ENCODE data around the gene RASGRF2. TPM values are rescaled to one million over a fixed set of nuclear protein-coding genes. Genes with fewer than 3 reads are reported as not detected.

Gene RASGRF2
- total RNA-seq, 5 donors from 2014 or later (not counting 1 experiment from before 2014, with no cell fraction given), result 25.2 to 53.0 (median 27.0) TPM

GRCh38 chr5:80990971-80991370, 30.8 kb downstream of the RASGRF2 start:
- H3K4me3 Mint-ChIP-seq, result no peak overlapping the region
- peaks cover 4% of the 10 kb centered on the region for H3K36me3 Mint-ChIP-seq
- WGBS (ENCODE audit: insufficient coverage), result no CpG with 5 or more reads among the region's 1 CpG
- ATAC-seq (replicated peaks in 1 of 4) (no peak), DNase-seq (no peak)
- H3K4me1 Mint-ChIP-seq, result peaks cover 83 to 86% (median 84%) of the 10 kb centered on the region in 3 donors
- H3K36me3 ChIP-seq (ENCODE audit: control insufficient read depth in 2 of 2, extremely low read depth in 1 of 2, insufficient read depth in 1 of 2, low read length in 1 of 2), result peaks cover 0 to 2% of the 10 kb centered on the region in 2 donors
- H3K27ac Mint-ChIP-seq, result no peak overlapping the region
- H3K4me3 ChIP-seq (ENCODE audit: control insufficient read depth in 1 of 2, extremely low read depth in 1 of 2, low read length in 1 of 2), result no peak overlapping the region
- H3K9me3 Mint-ChIP-seq, result no peaks in the 10 kb centered on the region
- no peaks in the 10 kb centered on the region for H3K27me3 Mint-ChIP-seq
- ChIA-PET POLR2A (no interaction called here), CTCF (no interaction called here)
- no peak overlapping the region for H3K27ac ChIP-seq (ENCODE audit: low read length)
- peaks cover 23 to 31% of the 10 kb centered on the region in 2 experiments for H3K4me1 ChIP-seq (ENCODE audit: control insufficient read depth in 1 of 2, extremely low read depth in 1 of 2, insufficient read depth in 2 of 2, low read length in 2 of 2)
- H3K9me3 ChIP-seq, result no peaks in the 10 kb centered on the region
- H3K27me3 ChIP-seq (replicated peaks in 1 of 2; ENCODE audit: control insufficient read depth in 2 of 2, extremely low read depth in 1 of 2, insufficient read depth in 2 of 2, low read length in 1 of 2), result no peaks in the 10 kb centered on the region

GRCh38 chr5:80995908-80996307, 35.7 kb downstream of the RASGRF2 start:
- Mint-ChIP-seq H3K27me3 (no peaks in the 10 kb centered on the region), H3K27ac (peak overlapping the region; percentile 72 to 81), H3K9me3 (no peaks in the 10 kb centered on the region), H3K4me1 (peaks cover 82 to 90% (median 82%) of the 10 kb centered on the region in 3 donors), H3K36me3 (peaks cover 4% of the 10 kb centered on the region), H3K4me3 (peak overlapping the region in 1 of 3 donors; percentile 17)
- H3K4me3 ChIP-seq (ENCODE audit: control insufficient read depth in 1 of 2, extremely low read depth in 1 of 2, low read length in 1 of 2), result no peak overlapping the region
- ChIA-PET CTCF (interaction anchor here in 1 of 2 donors (0.7 kb wide), 1 partner anchor 206 kb away, joined by 3 read pairs; no protein-coding TSS in a partner anchor), POLR2A (interaction anchor here in 1 of 2 donors (0.6 to 0.7 kb wide), 2 partner anchors 135 to 1360 kb away, joined by 3 to 6 read pairs; no protein-coding TSS in a partner anchor)
- peaks cover 29 to 41% of the 10 kb centered on the region in 2 experiments for H3K4me1 ChIP-seq (ENCODE audit: control insufficient read depth in 1 of 2, extremely low read depth in 1 of 2, insufficient read depth in 2 of 2, low read length in 2 of 2)
- no CpG with 5 or more reads among the region's 2 CpGs for WGBS (ENCODE audit: insufficient coverage)
- no peaks in the 10 kb centered on the region for H3K27me3 ChIP-seq (replicated peaks in 1 of 2; ENCODE audit: control insufficient read depth in 2 of 2, extremely low read depth in 1 of 2, insufficient read depth in 2 of 2, low read length in 1 of 2)
- no peaks in the 10 kb centered on the region for H3K9me3 ChIP-seq
- no peak for ATAC-seq (replicated peaks in 1 of 4)
- DNase-seq, result no peak
- H3K36me3 ChIP-seq (ENCODE audit: control insufficient read depth in 2 of 2, extremely low read depth in 1 of 2, insufficient read depth in 1 of 2, low read length in 1 of 2), result no peaks in the 10 kb centered on the region
- H3K27ac ChIP-seq (ENCODE audit: low read length), result no peak overlapping the region

- Mint-ChIP-seq H3K27ac (peak overlapping the region; percentile 93), H3K27me3 (no peaks in the 10 kb centered on the region), H3K4me1 (peaks cover 77 to 88% (median 79%) of the 10 kb centered on the region in 3 donors), H3K4me3 (peak overlapping the region; percentile 64 to 83 (median 69)), H3K9me3 (no peaks in the 10 kb centered on the region), H3K36me3 (no peaks in the 10 kb centered on the region)
- CTCF ChIA-PET, result no interaction called here
- Histone ChIP-seq H3K27me3 (replicated peaks in 1 of 2; ENCODE audit: control insufficient read depth in 2 of 2, extremely low read depth in 1 of 2, insufficient read depth in 2 of 2, low read length in 1 of 2) (no peaks in the 10 kb centered on the region), H3K4me1 (ENCODE audit: control insufficient read depth in 1 of 2, extremely low read depth in 1 of 2, insufficient read depth in 2 of 2, low read length in 2 of 2) (peaks cover 27 to 51% of the 10 kb centered on the region in 2 experiments), H3K27ac (ENCODE audit: low read length) (peak overlapping the region; percentile 25), H3K4me3 (ENCODE audit: control insufficient read depth in 1 of 2, extremely low read depth in 1 of 2, low read length in 1 of 2) (peak overlapping the region in 1 of 2 donors; percentile 46), H3K36me3 (ENCODE audit: control insufficient read depth in 2 of 2, extremely low read depth in 1 of 2, insufficient read depth in 1 of 2, low read length in 1 of 2) (no peaks in the 10 kb centered on the region), H3K9me3 (no peaks in the 10 kb centered on the region)
- peak; percentile 28 to 63 (median 50) for ATAC-seq (replicated peaks in 1 of 4)
- POLR2A ChIA-PET, result no interaction called here
- WGBS (ENCODE audit: insufficient coverage), result 60% methylated on average over 1 of the region's 5 CpGs
- DNase-seq, result no peak
Observed at GRCh38 chr5:80998590-80998979, 38.4 kb downstream of the RASGRF2 start.

- H3K36me3 ChIP-seq (ENCODE audit: control insufficient read depth in 2 of 2, extremely low read depth in 1 of 2, insufficient read depth in 1 of 2, low read length in 1 of 2), result no peaks in the 10 kb centered on the region
- ChIA-PET POLR2A (no interaction called here), CTCF (no interaction called here)
- Mint-ChIP-seq H3K9me3 (no peaks in the 10 kb centered on the region), H3K27ac (peak overlapping the region; percentile 87), H3K4me1 (peaks cover 83 to 92% (median 86%) of the 10 kb centered on the region in 3 donors), H3K4me3 (peak overlapping the region in 1 of 3 donors; percentile 64), H3K36me3 (no peaks in the 10 kb centered on the region), H3K27me3 (no peaks in the 10 kb centered on the region)
- peak in 1 of 35 experiments; percentile 34 for DNase-seq
- ATAC-seq (replicated peaks in 1 of 4), result peak in 1 of 4 experiments; percentile 13
- H3K4me1 ChIP-seq (ENCODE audit: control insufficient read depth in 1 of 2, extremely low read depth in 1 of 2, insufficient read depth in 2 of 2, low read length in 2 of 2), result peaks cover 56 to 68% of the 10 kb centered on the region in 2 experiments
- H3K27ac ChIP-seq (ENCODE audit: low read length), result peak overlapping the region; percentile 30
- WGBS (ENCODE audit: insufficient coverage), result 61% methylated on average over 2 of the region's 4 CpGs
- no peaks in the 10 kb centered on the region for H3K9me3 ChIP-seq
- H3K27me3 ChIP-seq (replicated peaks in 1 of 2; ENCODE audit: control insufficient read depth in 2 of 2, extremely low read depth in 1 of 2, insufficient read depth in 2 of 2, low read length in 1 of 2), result no peaks in the 10 kb centered on the region
- peak overlapping the region in 1 of 2 donors; percentile 32 for H3K4me3 ChIP-seq (ENCODE audit: control insufficient read depth in 1 of 2, extremely low read depth in 1 of 2, low read length in 1 of 2)
Observed at GRCh38 chr5:81003811-81004386, 43.7 kb downstream of the RASGRF2 start.

GRCh38 chr5:81005708-81006107, 45.5 kb downstream of the RASGRF2 start:
- H3K9me3 ChIP-seq, result no peaks in the 10 kb centered on the region
- Mint-ChIP-seq H3K27ac (peak overlapping the region; percentile 87), H3K4me3 (peak overlapping the region in 2 of 3 donors; percentile 25 to 64), H3K36me3 (no peaks in the 10 kb centered on the region), H3K9me3 (no peaks in the 10 kb centered on the region), H3K4me1 (peaks cover 85 to 93% (median 89%) of the 10 kb centered on the region in 3 donors), H3K27me3 (no peaks in the 10 kb centered on the region)
- H3K36me3 ChIP-seq (ENCODE audit: control insufficient read depth in 2 of 2, extremely low read depth in 1 of 2, insufficient read depth in 1 of 2, low read length in 1 of 2), result no peaks in the 10 kb centered on the region
- peak overlapping the region; percentile 86 for H3K27ac ChIP-seq (ENCODE audit: low read length)
- H3K4me3 ChIP-seq (ENCODE audit: control insufficient read depth in 1 of 2, extremely low read depth in 1 of 2, low read length in 1 of 2), result no peak overlapping the region
- H3K27me3 ChIP-seq (replicated peaks in 1 of 2; ENCODE audit: control insufficient read depth in 2 of 2, extremely low read depth in 1 of 2, insufficient read depth in 2 of 2, low read length in 1 of 2), result no peaks in the 10 kb centered on the region
- no peak for DNase-seq
- WGBS (ENCODE audit: insufficient coverage), result 100% methylated on average over 1 of the region's 4 CpGs
- ChIA-PET CTCF (interaction anchor here in 1 of 2 donors (0.6 kb wide), 2 partner anchors 11 to 46 kb away, joined by 4 read pairs; partner anchors contain the start of gene RASGRF2), POLR2A (no interaction called here)
- no peak for ATAC-seq (replicated peaks in 1 of 4)
- peaks cover 51 to 63% of the 10 kb centered on the region in 2 experiments for H3K4me1 ChIP-seq (ENCODE audit: control insufficient read depth in 1 of 2, extremely low read depth in 1 of 2, insufficient read depth in 2 of 2, low read length in 2 of 2)

- no peaks in the 10 kb centered on the region for H3K36me3 ChIP-seq (ENCODE audit: control insufficient read depth in 2 of 2, extremely low read depth in 1 of 2, insufficient read depth in 1 of 2, low read length in 1 of 2)
- no peaks in the 10 kb centered on the region for H3K9me3 Mint-ChIP-seq
- H3K27ac Mint-ChIP-seq, result peak overlapping the region; percentile 93 to 98
- ChIA-PET POLR2A (no interaction called here), CTCF (interaction anchor here (0.5 to 1.6 kb wide), 4 partner anchors 12 to 102 kb away, joined by 4 to 7 read pairs (median 4); partner anchors contain the start of gene RASGRF2 (in 1 of the 2))
- ATAC-seq (replicated peaks in 1 of 4) (no peak), DNase-seq (no peak)
- no peaks in the 10 kb centered on the region for H3K27me3 Mint-ChIP-seq
- peaks cover 85 to 93% (median 89%) of the 10 kb centered on the region in 3 donors for H3K4me1 Mint-ChIP-seq
- H3K4me3 Mint-ChIP-seq, result peak overlapping the region; percentile 68 to 81 (median 78)
- peaks cover 51 to 59% of the 10 kb centered on the region in 2 experiments for H3K4me1 ChIP-seq (ENCODE audit: control insufficient read depth in 1 of 2, extremely low read depth in 1 of 2, insufficient read depth in 2 of 2, low read length in 2 of 2)
- H3K9me3 ChIP-seq, result no peaks in the 10 kb centered on the region
- no peaks in the 10 kb centered on the region for H3K27me3 ChIP-seq (replicated peaks in 1 of 2; ENCODE audit: control insufficient read depth in 2 of 2, extremely low read depth in 1 of 2, insufficient read depth in 2 of 2, low read length in 1 of 2)
- H3K27ac ChIP-seq (ENCODE audit: low read length), result peak overlapping the region; percentile 86
- peak overlapping the region; percentile 46 to 48 for H3K4me3 ChIP-seq (ENCODE audit: control insufficient read depth in 1 of 2, extremely low read depth in 1 of 2, low read length in 1 of 2)
- no peaks in the 10 kb centered on the region for H3K36me3 Mint-ChIP-seq
Observed at GRCh38 chr5:81006231-81006630, 46.1 kb downstream of the RASGRF2 start.
